ENCODE data around the gene MACROD2.

MACROD2 gene

GRCh38 chr20:14064333-14064732 lies 69.0 kb downstream of the MACROD2 start:
- DNase-seq = no peak

GRCh38 chr20:14064921-14065320 lies 69.6 kb downstream of the MACROD2 start:
- no peak for DNase-seq

GRCh38 chr20:14065774-14066173 lies 70.5 kb downstream of the MACROD2 start:
- DNase-seq = no peak

- DNase-seq = no peak
These were observed 72.3 kb downstream of the MACROD2 start for GRCh38 chr20:14067603-14068002.

GRCh38 chr20:14069796-14070195 lies 74.5 kb downstream of the MACROD2 start:
- DNase-seq = no peak

- DNase-seq = no peak
These were observed 98.3 kb downstream of the MACROD2 start for GRCh38 chr20:14093652-14094051.

GRCh38 chr20:14098261-14098660 lies 102.9 kb downstream of the MACROD2 start:
- no peak for DNase-seq

GRCh38 chr20:14113416-14113815 lies 118.1 kb downstream of the MACROD2 start:
- DNase-seq = no peak

- DNase-seq = no peak
These were observed 118.9 kb downstream of the MACROD2 start for GRCh38 chr20:14114065-14114704.

GRCh38 chr20:14116037-14116436 lies 120.7 kb downstream of the MACROD2 start:
- no peak for DNase-seq

GRCh38 chr20:14117768-14118167 lies 122.5 kb downstream of the MACROD2 start:
- DNase-seq = no peak

- no peak for DNase-seq
These were observed 131.5 kb downstream of the MACROD2 start for GRCh38 chr20:14126856-14127255.

GRCh38 chr20:14127514-14128223 lies 132.4 kb downstream of the MACROD2 start:
- no peak for DNase-seq

- no peak for DNase-seq
These were observed 138.7 kb downstream of the MACROD2 start for GRCh38 chr20:14134004-14134403.

GRCh38 chr20:14142171-14142570 lies 146.9 kb downstream of the MACROD2 start:
- DNase-seq = no peak

GRCh38 chr20:14142964-14143627 lies 147.8 kb downstream of the MACROD2 start:
- DNase-seq = no peak

- DNase-seq = no peak
These were observed 152.7 kb downstream of the MACROD2 start for GRCh38 chr20:14148042-14148441.

- no peak for DNase-seq
These were observed 160.0 kb downstream of the MACROD2 start for GRCh38 chr20:14155361-14155760.

GRCh38 chr20:14178528-14178927 lies 183.2 kb downstream of the MACROD2 start:
- DNase-seq = no peak

- DNase-seq = no peak
These were observed 183.6 kb downstream of the MACROD2 start for GRCh38 chr20:14178952-14179351.

GRCh38 chr20:14189794-14190402 lies 194.6 kb downstream of the MACROD2 start:
- no peak for DNase-seq

GRCh38 chr20:14191559-14191958 lies 196.2 kb downstream of the MACROD2 start:
- no peak for DNase-seq

GRCh38 chr20:14193443-14193842 lies 198.1 kb downstream of the MACROD2 start:
- no peak for DNase-seq

- DNase-seq = no peak
These were observed 198.6 kb downstream of the MACROD2 start for GRCh38 chr20:14193885-14194284.
